HepG2 (cell line): ENCODE measurements around the gene FAM83F. TPM values are rescaled to one million over a fixed set of nuclear protein-coding genes. Genes with fewer than 3 reads are reported as not detected.

Experiments
- ATAC-seq: fragments of 200-7000 bp; cut with Tn5 transposase; 3 replicates; pipeline ENCODE4 v1.9.1; 2020; ENCODE audit warnings: mild to moderate bottlenecking, moderate library complexity
- BruUV-seq: library from RNA; stranded (reverse); fragments of 400-500 nt; replicated peaks from 2 replicates; lab custom pipeline; 2021; lab: Mats Ljungman, UMichigan
- CTCF ChIA-PET: fragments of 300-600 bp; formaldehyde crosslinking; extraction: SDS; loops from one replicate; lab custom pipeline; 2021; ENCODE audit warnings: low total read pairs, inconsistent platforms, low intra/inter-chr PET ratio; lab: Yijun Ruan, JAX
- POLR2A ChIA-PET: fragments of 350-600 bp; sonication (Branson Sonifier 250); formaldehyde crosslinking; loops from one replicate; lab custom pipeline; 2020; ENCODE audit warnings: antibody characterized with exemption, inconsistent platforms; lab: Yijun Ruan, JAX
- DNase-seq: peaks from one replicate; pipeline ENCODE4 v3.0.0-alpha.2; 2015; ENCODE audit warnings: low spot score
- FAIRE-seq: peaks from 3 replicates; lab custom pipeline; 2011; peaks lifted over from hg19 to GRCh38; lab: Jason Lieb, UNC
- H2AFZ ChIP-seq: one replicate; pipeline ENCODE4 v1.6.1; 2011; ENCODE audit warnings: low read length, inconsistent platforms
- H3K27ac ChIP-seq: fragments of 300-600 bp; 3 replicates; pipeline ENCODE4 v1.8.0; 2011; ENCODE audit warnings: mixed run types, mild to moderate bottlenecking, mixed read lengths, low read length, inconsistent platforms; ENCODE audit not compliant: insufficient read depth; ENCODE audit errors: extremely low read length
- H3K27me3 ChIP-seq, 2 experiments: fragments of 200-600 bp in 1 of 2; 2 replicates in 1 of 2; 3 replicates in 1 of 2; pipeline versions ENCODE4 v1.6.0 to v1.8.0; 2011; ENCODE audit warnings: low read length in 2 of 2, mild to moderate bottlenecking in 2 of 2, moderate library complexity in 2 of 2, inconsistent platforms in 1 of 2; ENCODE audit not compliant: insufficient read depth in 2 of 2, control insufficient read depth in 1 of 2
- H3K36me3 ChIP-seq, 2 experiments: fragments of 200-600 bp in 1 of 2; replicated peaks in 1 of 2; 2 replicates in 1 of 2; 3 replicates in 1 of 2; pipeline versions ENCODE4 v1.5.1 to v1.8.0; 2011; ENCODE audit warnings: low read length in 2 of 2, inconsistent platforms in 1 of 2; ENCODE audit not compliant: insufficient read depth in 2 of 2, control insufficient read depth in 1 of 2
- H3K4me1 ChIP-seq: 2 replicates; pipeline ENCODE4 v1.5.1; 2012; ENCODE audit warnings: low read length, inconsistent platforms; ENCODE audit not compliant: insufficient read depth
- H3K4me2 ChIP-seq: 2 replicates; pipeline ENCODE4 v1.6.0; 2011; ENCODE audit warnings: low read depth, low read length, inconsistent platforms
- H3K4me3 ChIP-seq, 3 experiments: fragments of 200-600 bp in 1 of 3; sonication (generic), shearing (Covaris generic) in 1 of 3; replicated peaks in 1 of 3; 2 replicates each; pipeline ENCODE4 v1.5.1; 2011 to 2016; ENCODE audit warnings: low read length in 3 of 3, inconsistent platforms in 2 of 3, low read depth in 2 of 3, mild to moderate bottlenecking in 2 of 3, control low read depth in 1 of 3, mixed read lengths in 1 of 3; ENCODE audit not compliant: insufficient read depth in 1 of 3
- H3K79me2 ChIP-seq: one replicate; pipeline ENCODE4 v1.6.1; 2011; ENCODE audit warnings: low read length, inconsistent platforms; ENCODE audit not compliant: insufficient read depth
- H3K9ac ChIP-seq: 2 replicates; pipeline ENCODE4 v1.6.0; 2011; ENCODE audit warnings: mild to moderate bottlenecking, low read depth, low read length, inconsistent platforms; ENCODE audit not compliant: insufficient read depth
- H3K9me3 ChIP-seq: 2 replicates; pipeline ENCODE4 v1.5.1; 2012; ENCODE audit warnings: mild to moderate bottlenecking, low read length
- H4K20me1 ChIP-seq: 2 replicates; pipeline ENCODE4 v1.6.0; 2011; ENCODE audit warnings: inconsistent platforms, mild to moderate bottlenecking, low read length, moderate library complexity; ENCODE audit not compliant: insufficient read depth
- MIER2 ChIP-seq: IDR thresholded peaks from 2 replicates; pipeline ENCODE4 v1.6.1; 2016; ENCODE audit warnings: missing biosample characterization, missing genetic modification reagents
- NCOA1 ChIP-seq: sonication (generic); formaldehyde crosslinking; IDR thresholded peaks from 2 replicates; pipeline ENCODE4 v1.9.0; 2021; ENCODE audit warnings: missing genetic modification reagents
- PHF8 ChIP-seq: sonication (generic); formaldehyde crosslinking; IDR thresholded peaks from 2 replicates; pipeline ENCODE4 v1.5.0; 2020; ENCODE audit warnings: missing genetic modification reagents
- RARG ChIP-seq: sonication (generic); formaldehyde crosslinking; IDR thresholded peaks from 2 replicates; pipeline ENCODE4 v1.4.0; 2020; ENCODE audit warnings: low read depth, mild to moderate bottlenecking, missing genetic modification reagents
- SNAPC2 ChIP-seq: sonication (generic); formaldehyde crosslinking; IDR thresholded peaks from 2 replicates; pipeline ENCODE4 v1.8.1; 2022; ENCODE audit warnings: mild to moderate bottlenecking, missing genetic modification reagents
- SUZ12 ChIP-seq: fragments of 150-350 bp; IDR thresholded peaks from 2 replicates; pipeline ENCODE4 v1.6.1; 2014; ENCODE audit warnings: low read depth, low read length
- TRAFD1 ChIP-seq: sonication (generic); formaldehyde crosslinking; IDR thresholded peaks from 2 replicates; pipeline ENCODE4 v1.5.1; 2020; ENCODE audit warnings: missing genetic modification reagents, mild to moderate bottlenecking, borderline replicate concordance
- ZNF234 ChIP-seq: sonication (generic); formaldehyde crosslinking; conservative IDR thresholded peaks from 2 replicates; pipeline ENCODE4 v1.5.1; 2020; ENCODE audit warnings: mild to moderate bottlenecking, missing genetic modification reagents
- ZNF430 ChIP-seq: sonication (generic); formaldehyde crosslinking; IDR thresholded peaks from 2 replicates; pipeline ENCODE4 v1.9.0; 2021; ENCODE audit warnings: mild to moderate bottlenecking, missing genetic modification reagents
- ZNF549 ChIP-seq: sonication (generic); formaldehyde crosslinking; IDR thresholded peaks from 2 replicates; pipeline ENCODE4 v1.5.0; 2020; ENCODE audit warnings: missing genetic modification reagents
- ZNF703 ChIP-seq: sonication (generic); formaldehyde crosslinking; IDR thresholded peaks from 2 replicates; pipeline ENCODE4 v1.5.1; 2020; ENCODE audit warnings: missing genetic modification reagents, mild to moderate bottlenecking, moderate library complexity, borderline replicate concordance
- WGBS: methylation state at CpG from one replicate; pipeline ENCODE4 v1.1.6; 2017; ENCODE audit warnings: low lambda C conversion rate; 5-methylcytosine and 5-hydroxymethylcytosine counted together
- in situ Hi-C: cut with HindIII; loops from 2 replicates; pipeline ENCODE4 v1.10.0; 2017; ENCODE audit warnings: low pct_unique_long_range_greater_than_20kb; ENCODE audit not compliant: extremely low pct_ligation_motif_present
- intact Hi-C: fragments of 100-400 bp; cut with micrococcal nuclease; formaldehyde crosslinking; loops from one replicate; pipeline ENCODE4 v1.10.0; 2022; ENCODE audit not compliant: unreplicated experiment
- polyA plus RNA-seq, 8 experiments: library from polyadenylated mRNA; depleted of rRNA in 3 of 8; stranded (reverse) in 7 of 8; unstranded in 1 of 8; fragments of >200 nt; fragmentation: Illumina TruSeq in 4 of 8; extraction: Trizol in 4 of 8; gene quantifications; 2 replicates each; pipeline versions ENCODE4 v1.2.1 to v1.2.3, GENCODE V29; 2011 to 2016; ENCODE audit warnings: low read depth in 4 of 8, missing spikeins in 1 of 8, mixed read lengths in 1 of 8; ENCODE audit not compliant: insufficient read depth in 1 of 8
- total RNA-seq, 5 experiments: library from RNA; depleted of rRNA; stranded (reverse); fragments of >200 nt; fragmentation: Illumina TruSeq; extraction: Trizol; gene quantifications; 2 replicates each; pipeline ENCODE4 v1.2.3, GENCODE V29; 2016; ENCODE audit warnings: low read depth in 1 of 5

Gene FAM83F
- total and polyA plus RNA-seq, 2 of the 13 experiments (the other 11 are each of a cell fraction or from before 2014, with no cell fraction given) = not detected

- Histone ChIP-seq H3K36me3 (no peaks in the 10 kb centered on the region), H3K9ac (no peak overlapping the region), H3K79me2 (peaks cover 9% of the 10 kb centered on the region), H4K20me1 (0 out of 2 replicates have a peak, but pooled peaks cover 3% of the 10 kb centered on the region), H3K9me3 (no peaks in the 10 kb centered on the region), H3K27ac (no peak overlapping the region), H3K4me3 (no peak overlapping the region)
- DNase-seq = no peak
- 74% methylated on average over 8 of the region's 8 CpGs for WGBS
- intact Hi-C loops (loop anchor here (5.0 kb wide), 2 partner anchors 136 to 306 kb away; partner anchors contain the start of genes ADSL and TNRC6B), in situ Hi-C loops (no loop called here)
- TF ChIP-seq PHF8 = no peak
- no peak for TF ChIP-seq TRAFD1 (CRISPR knock-in tag)
- TF ChIP-seq MIER2 (CRISPR knock-in tag) = no peak
- TF ChIP-seq SNAPC2 (CRISPR knock-in tag) = no peak
- TF ChIP-seq SUZ12 = no peak
- no peak for TF ChIP-seq RARG (CRISPR knock-in tag)
- TF ChIP-seq NCOA1 (CRISPR knock-in tag) = no peak
- no peak for TF ChIP-seq ZNF549 (CRISPR knock-in tag)
- no peak for TF ChIP-seq ZNF430 (CRISPR knock-in tag)
- TF ChIP-seq ZNF234 (CRISPR knock-in tag) = no peak
- no peak for TF ChIP-seq ZNF703 (CRISPR knock-in tag)
- TF ChIP-seq, all 625 proteins: peak for 0
- no peak overlapping the region for H3K4me2 ChIP-seq
- H2AFZ ChIP-seq = no peak overlapping the region
- H3K27me3 ChIP-seq = peaks cover 0 to 13% of the 10 kb centered on the region in 2 experiments; a peak in 2 of 5 replicates
- peaks cover 31% of the 10 kb centered on the region for H3K4me1 ChIP-seq
- POLR2A ChIA-PET = no interaction called here
- no TSS peak for BruUV-seq
- ATAC-seq (no peak), FAIRE-seq (no peak)
- CTCF ChIA-PET = no interaction called here
Measured at GRCh38 chr22:40041366-40042137, 46.8 kb downstream of the FAM83F start.
